Measurements from ENCODE around the gene PRR33. TPM values are rescaled to one million over a fixed set of nuclear protein-coding genes. Genes with fewer than 3 reads are reported as not detected.

Gene PRR33
- total RNA-seq, 1 experiment from 2014 or later = not detected

GRCh38 chr11:1888811-1889210, 2.9 kb downstream of the PRR33 start:
- in situ Hi-C loops (cut with HindIII; ENCODE audit: low pct_unique_long_range_greater_than_20kb, low sequenced_read_pairs) = no loop called here
- Histone ChIP-seq H3K4me3 (ENCODE audit: low read depth in 2 of 2, low read length in 2 of 2) (no peak overlapping the region), H3K9me3 (ENCODE audit: control insufficient read depth, insufficient read depth, low read depth, low read length) (no peaks in the 10 kb centered on the region), H3K4me1 (ENCODE audit: control insufficient read depth, insufficient read depth, low read length) (no peaks in the 10 kb centered on the region), H3K27me3 (ENCODE audit: control insufficient read depth, insufficient read depth, low read length) (no peaks in the 10 kb centered on the region), H3K36me3 (ENCODE audit: control insufficient read depth, insufficient read depth, low read length) (no peaks in the 10 kb centered on the region), H3K27ac (ENCODE audit: low read length) (no peak overlapping the region)
- no peak for TF ChIP-seq REST (IDR thresholded peaks at IDR 0.05; ENCODE audit: insufficient read depth in 1 of 2, low read depth in 2 of 2, low read length in 1 of 2)
- TF ChIP-seq POLR2AphosphoS5 (IDR thresholded peaks at IDR 0.05; ENCODE audit: low read depth, low read length) = no peak
- TF ChIP-seq, protein P1, sequence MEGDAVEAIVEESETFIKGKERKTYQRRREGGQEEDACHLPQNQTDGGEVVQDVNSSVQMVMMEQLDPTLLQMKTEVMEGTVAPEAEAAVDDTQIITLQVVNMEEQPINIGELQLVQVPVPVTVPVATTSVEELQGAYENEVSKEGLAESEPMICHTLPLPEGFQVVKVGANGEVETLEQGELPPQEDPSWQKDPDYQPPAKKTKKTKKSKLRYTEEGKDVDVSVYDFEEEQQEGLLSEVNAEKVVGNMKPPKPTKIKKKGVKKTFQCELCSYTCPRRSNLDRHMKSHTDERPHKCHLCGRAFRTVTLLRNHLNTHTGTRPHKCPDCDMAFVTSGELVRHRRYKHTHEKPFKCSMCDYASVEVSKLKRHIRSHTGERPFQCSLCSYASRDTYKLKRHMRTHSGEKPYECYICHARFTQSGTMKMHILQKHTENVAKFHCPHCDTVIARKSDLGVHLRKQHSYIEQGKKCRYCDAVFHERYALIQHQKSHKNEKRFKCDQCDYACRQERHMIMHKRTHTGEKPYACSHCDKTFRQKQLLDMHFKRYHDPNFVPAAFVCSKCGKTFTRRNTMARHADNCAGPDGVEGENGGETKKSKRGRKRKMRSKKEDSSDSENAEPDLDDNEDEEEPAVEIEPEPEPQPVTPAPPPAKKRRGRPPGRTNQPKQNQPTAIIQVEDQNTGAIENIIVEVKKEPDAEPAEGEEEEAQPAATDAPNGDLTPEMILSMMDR (IDR thresholded peaks at IDR 0.05) = no peak
- no peak for TF ChIP-seq SIN3A (IDR thresholded peaks at IDR 0.05; ENCODE audit: borderline replicate concordance, insufficient read depth, low read depth, low read length)
- TF ChIP-seq TCF7L2 (IDR thresholded peaks at IDR 0.05; ENCODE audit: low read depth, low read length) = no peak
- no TSS peak for BruUV-seq (replicated peaks)
- POLR2A ChIA-PET = no interaction called here
- intact Hi-C loops (cut with micrococcal nuclease; ENCODE audit: unreplicated experiment) = no loop called here
- DNase-seq (ENCODE audit: low read depth, low spot score) (no peak), ATAC-seq (no peak)
- CTCF ChIA-PET = interaction anchor here (0.6 kb wide), 2 partner anchors 57 to 391 kb away, joined by 3 to 4 read pairs; no protein-coding TSS in a partner anchor

GRCh38 chr11:1888347-1888753, 3.3 kb downstream of the PRR33 start:
- Histone ChIP-seq H3K36me3 (ENCODE audit: control insufficient read depth, insufficient read depth, low read length) (no peaks in the 10 kb centered on the region), H3K4me3 (ENCODE audit: low read depth in 2 of 2, low read length in 2 of 2) (no peak overlapping the region), H3K27ac (ENCODE audit: low read length) (no peak overlapping the region), H3K27me3 (ENCODE audit: control insufficient read depth, insufficient read depth, low read length) (no peaks in the 10 kb centered on the region), H3K4me1 (ENCODE audit: control insufficient read depth, insufficient read depth, low read length) (no peaks in the 10 kb centered on the region), H3K9me3 (ENCODE audit: control insufficient read depth, insufficient read depth, low read depth, low read length) (no peaks in the 10 kb centered on the region)
- CTCF ChIA-PET = no interaction called here
- TF ChIP-seq TCF7L2 (IDR thresholded peaks at IDR 0.05; ENCODE audit: low read depth, low read length) (no peak), REST (IDR thresholded peaks at IDR 0.05; ENCODE audit: insufficient read depth in 1 of 2, low read depth in 2 of 2, low read length in 1 of 2) (no peak), SIN3A (IDR thresholded peaks at IDR 0.05; ENCODE audit: borderline replicate concordance, insufficient read depth, low read depth, low read length) (no peak), POLR2AphosphoS5 (IDR thresholded peaks at IDR 0.05; ENCODE audit: low read depth, low read length) (no peak)
- TF ChIP-seq, protein P1 (IDR thresholded peaks at IDR 0.05) = no peak
- intact Hi-C loops (cut with micrococcal nuclease; ENCODE audit: unreplicated experiment) = no loop called here
- in situ Hi-C loops (cut with HindIII; ENCODE audit: low pct_unique_long_range_greater_than_20kb, low sequenced_read_pairs) = no loop called here
- no peak for ATAC-seq
- no TSS peak for BruUV-seq (replicated peaks)
- DNase-seq (ENCODE audit: low read depth, low spot score) = no peak
- POLR2A ChIA-PET = no interaction called here

Data from Panc1 (cell line).